OCI-LY7 (cell line): ENCODE data around the gene NACA. TPM values are rescaled to one million over a fixed set of nuclear protein-coding genes. Genes with fewer than 3 reads are reported as not detected.

ENCODE experiments used
- BruUV-seq: library from RNA; stranded (reverse); fragments of 400-500 nt; replicated peaks from 2 replicates; lab custom pipeline; 2021; lab: Mats Ljungman, UMichigan
- CTCF ChIA-PET: fragments of 300-600 bp; sonication (Branson Sonifier 250); formaldehyde crosslinking; loops from one replicate; lab custom pipeline; 2022; ENCODE audit warnings: antibody characterized with exemption; ENCODE audit not compliant: unreplicated experiment; lab: Charles Lee
- POLR2A ChIA-PET: fragments of 300-600 bp; sonication (Branson Sonifier 250); formaldehyde crosslinking; loops from one replicate; lab custom pipeline; 2022; ENCODE audit warnings: antibody characterized with exemption; lab: Charles Lee
- DNase-seq: peaks from one replicate; pipeline ENCODE4 v3.0.0-alpha.2; 2015; ENCODE audit warnings: low spot score
- H2AFZ ChIP-seq: fragments of 200-600 bp; sonication (generic), shearing (Covaris generic); 2 replicates; pipeline ENCODE4 v1.6.1; 2014; ENCODE audit warnings: mild to moderate bottlenecking, antibody characterized with exemption, low read length, moderate library complexity
- H3K27ac ChIP-seq: fragments of 200-600 bp; sonication (generic); 2 replicates; pipeline ENCODE4 v1.5.1; 2014; ENCODE audit warnings: mixed run types, low read depth, mild to moderate bottlenecking, moderate library complexity, low read length, inconsistent platforms; ENCODE audit not compliant: poor library complexity, severe bottlenecking
- H3K36me3 ChIP-seq: fragments of 200-600 bp; sonication (generic); 2 replicates; pipeline ENCODE4 v1.6.1; 2014; ENCODE audit warnings: mild to moderate bottlenecking, antibody characterized with exemption, low read length, moderate library complexity, mixed read lengths; ENCODE audit not compliant: insufficient read depth
- H3K4me1 ChIP-seq: fragments of 200-600 bp; sonication (generic); 2 replicates; pipeline ENCODE4 v1.5.1; 2014; ENCODE audit warnings: mild to moderate bottlenecking, low read length; ENCODE audit not compliant: insufficient read depth, poor library complexity, severe bottlenecking
- H3K4me2 ChIP-seq: fragments of 200-600 bp; sonication (generic); 2 replicates; pipeline ENCODE4 v1.6.1; 2014; ENCODE audit warnings: mild to moderate bottlenecking, low read length
- H3K4me3 ChIP-seq: fragments of 200-600 bp; sonication (generic); 2 replicates; pipeline ENCODE4 v1.5.1; 2014; ENCODE audit warnings: mild to moderate bottlenecking, low read depth, low read length; ENCODE audit not compliant: poor library complexity, severe bottlenecking
- H3K79me2 ChIP-seq: fragments of 200-600 bp; sonication (generic); 2 replicates; pipeline ENCODE4 v1.6.1; 2016; ENCODE audit warnings: low read depth, mild to moderate bottlenecking, low read length, moderate library complexity, mixed read lengths; ENCODE audit not compliant: insufficient read depth
- H3K9me2 ChIP-seq: fragments of 200-600 bp; sonication (generic); 2 replicates; pipeline ENCODE4 v1.6.1; 2016; ENCODE audit warnings: mild to moderate bottlenecking, low read length, mixed read lengths; ENCODE audit not compliant: insufficient read depth
- H3K9me3 ChIP-seq: fragments of 200-600 bp; sonication (generic); 2 replicates; pipeline ENCODE4 v1.6.1; 2014; ENCODE audit warnings: mild to moderate bottlenecking, mixed run types, low read length, mixed read lengths
- H4K20me1 ChIP-seq: fragments of 200-600 bp; sonication (generic); 2 replicates; pipeline ENCODE4 v1.6.1; 2014; ENCODE audit warnings: mild to moderate bottlenecking, antibody characterized with exemption, low read length, moderate library complexity, mixed read lengths; ENCODE audit not compliant: insufficient read depth
- CTCF ChIP-seq: fragments of 200-600 bp; sonication (generic); conservative IDR thresholded peaks from 2 replicates; pipeline ENCODE4 v1.5.1; 2014; ENCODE audit warnings: mild to moderate bottlenecking, antibody characterized with exemption, low read length, moderate library complexity, mixed read lengths
- EZH2phosphoT487 ChIP-seq: fragments of 200-600 bp; sonication (generic); IDR thresholded peaks from 2 replicates; pipeline ENCODE4 v1.6.1; 2018; ENCODE audit warnings: low read depth, borderline replicate concordance, mild to moderate bottlenecking, mixed run types, antibody characterized with exemption, low read length, moderate library complexity, mixed read lengths
- intact Hi-C: fragments of 100-400 bp; cut with micrococcal nuclease; formaldehyde crosslinking; loops from one replicate; pipeline ENCODE4 v1.10.0; 2022; ENCODE audit not compliant: unreplicated experiment
- total RNA-seq, 2 experiments: library from RNA; depleted of rRNA in 1 of 2; stranded (reverse); fragments of >200 nt in 1 of 2; shearing (Covaris generic) in 1 of 2; gene quantifications; 2 replicates each; pipeline ENCODE4 v1.2.3, GENCODE V29; 2014 to 2022

NACA gene
- total RNA-seq, 2 experiments from 2014 or later: 892 to 1,723 TPM

DNA sequence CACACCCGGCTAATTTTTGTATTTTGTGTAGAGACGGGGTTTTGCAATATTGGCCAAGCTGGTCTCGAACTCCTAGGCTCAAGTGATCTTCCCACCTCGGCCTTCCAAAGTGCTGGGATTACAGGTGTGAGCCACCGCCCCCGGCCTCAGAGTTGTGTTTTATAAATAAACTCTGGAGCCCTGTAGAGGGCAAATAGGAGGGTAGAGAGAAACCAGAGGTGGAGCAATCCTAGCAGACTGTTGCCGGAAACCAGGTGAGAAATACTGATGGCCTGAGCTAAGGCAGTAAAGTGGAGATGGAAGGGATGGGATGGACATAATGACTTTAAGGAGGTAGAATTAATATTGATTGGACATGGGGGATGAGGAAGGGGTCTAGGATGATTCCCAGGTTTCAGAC is 35.4 kb upstream of the NACA start:
- no TSS peak for BruUV-seq
- ChIA-PET CTCF (no interaction called here), POLR2A (interaction anchor here (0.7 kb wide), 1 partner anchor 41 kb away, joined by 3 read pairs; no protein-coding TSS in a partner anchor)
- Histone ChIP-seq H3K4me1 (peaks cover under 1% of the 10 kb centered on the region), H3K9me3 (peaks cover 11% of the 10 kb centered on the region; the same call in 1 of the 2 replicates), H3K36me3 (no peaks in the 10 kb centered on the region), H3K27ac (no peak overlapping the region), H3K4me2 (no peak overlapping the region), H3K4me3 (no peak overlapping the region), H3K79me2 (no peaks in the 10 kb centered on the region), H4K20me1 (no peaks in the 10 kb centered on the region), H2AFZ (no peak overlapping the region), H3K9me2 (no peaks in the 10 kb centered on the region)
- TF ChIP-seq EZH2phosphoT487 (no peak), CTCF (no peak)
- intact Hi-C loops: no loop called here
- no peak for DNase-seq

DNA sequence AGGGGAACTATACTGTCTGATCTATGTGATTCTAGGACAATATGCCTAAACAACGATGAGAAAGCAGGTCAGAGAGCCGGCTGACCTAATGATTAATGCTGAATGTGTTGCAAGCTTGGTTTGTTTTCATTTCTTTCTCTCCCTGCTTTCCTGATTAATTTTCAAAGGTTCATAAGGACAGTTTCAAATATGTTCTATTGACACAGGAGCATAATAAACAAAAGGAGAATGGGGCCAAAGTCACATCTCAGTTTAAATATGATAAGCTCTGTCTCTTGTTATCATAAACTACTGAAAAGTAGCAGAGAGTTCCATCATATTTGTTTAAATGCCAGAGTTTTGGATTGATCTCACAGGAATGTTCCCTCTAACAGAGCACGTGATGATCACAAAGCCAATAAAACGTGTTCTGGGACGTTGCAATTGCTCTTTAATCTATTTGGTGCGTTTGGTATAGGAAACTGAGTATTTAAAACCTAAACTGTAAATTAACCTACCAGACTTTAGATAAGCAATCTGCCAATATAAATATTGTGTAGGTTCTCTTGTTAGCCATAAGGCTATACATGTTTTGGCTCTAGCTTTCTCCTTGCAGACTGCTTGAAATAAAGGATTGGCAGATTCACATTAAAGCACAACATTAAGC is 34.3 kb upstream of the NACA start:
- POLR2A ChIA-PET: interaction anchor here (0.6 to 0.9 kb wide), 3 partner anchors 40 to 1791 kb away, joined by 3 read pairs; partner anchors contain the start of gene STAT6
- H3K4me3 ChIP-seq: no peak overlapping the region

More for the DNA sequence above, 34.3 kb upstream of the NACA start:
- H3K27ac ChIP-seq: no peak overlapping the region
- H3K4me1 ChIP-seq: no peaks in the 10 kb centered on the region
- peaks cover 11% of the 10 kb centered on the region; the same call in 1 of the 2 replicates for H3K9me3 ChIP-seq
- H3K9me2 ChIP-seq: no peaks in the 10 kb centered on the region
- BruUV-seq: no TSS peak
- H3K79me2 ChIP-seq: no peaks in the 10 kb centered on the region
- TF ChIP-seq EZH2phosphoT487: no peak
- no peak for TF ChIP-seq CTCF
- H3K4me2 ChIP-seq: no peak overlapping the region
- CTCF ChIA-PET: interaction anchor here (0.7 kb wide), 1 partner anchor 242 kb away, joined by 3 read pairs; no protein-coding TSS in a partner anchor
- intact Hi-C loops: loop anchor here (5.0 kb wide), 1 partner anchor 303 kb away; no protein-coding TSS in a partner anchor
- no peaks in the 10 kb centered on the region for H4K20me1 ChIP-seq
- no peak overlapping the region for H2AFZ ChIP-seq
- no peaks in the 10 kb centered on the region for H3K36me3 ChIP-seq
- DNase-seq: no peak
